HG03025 (cell line): ENCODE data around the gene FAM174B.

ENCODE experiments used
- ATAC-seq: cut with Tn5 transposase; IDR thresholded peaks from one replicate; pipeline ENCODE4 v1.9.1; 2021; ENCODE audit warnings: mild to moderate bottlenecking, moderate library complexity; ENCODE audit not compliant: unreplicated experiment, low FRiP score

The FAM174B gene

GRCh38 chr15:92645051-92645631, 10.4 kb downstream of the FAM174B start:
- no peak for ATAC-seq

GRCh38 chr15:92643849-92644815, 11.4 kb downstream of the FAM174B start:
- ATAC-seq, result no peak

- no peak for ATAC-seq
Observed at GRCh38 chr15:92638709-92639365, 16.7 kb downstream of the FAM174B start.

- no peak for ATAC-seq
Observed at GRCh38 chr15:92638291-92638708, 17.3 kb downstream of the FAM174B start.

- no peak for ATAC-seq
Observed at GRCh38 chr15:92637626-92638025, 17.9 kb downstream of the FAM174B start.

- no peak for ATAC-seq
Observed at GRCh38 chr15:92636908-92637481, 18.6 kb downstream of the FAM174B start.

GRCh38 chr15:92636401-92636907, 19.1 kb downstream of the FAM174B start:
- no peak for ATAC-seq

- no peak for ATAC-seq
Observed at GRCh38 chr15:92634671-92635201, 20.8 kb downstream of the FAM174B start.

GRCh38 chr15:92634060-92634459, 21.5 kb downstream of the FAM174B start:
- no peak for ATAC-seq

- ATAC-seq, result no peak
Observed at GRCh38 chr15:92633418-92633817, 22.2 kb downstream of the FAM174B start.

GRCh38 chr15:92633001-92633400, 22.6 kb downstream of the FAM174B start:
- ATAC-seq, result no peak

GRCh38 chr15:92631721-92632120, 23.9 kb downstream of the FAM174B start:
- ATAC-seq, result no peak

GRCh38 chr15:92629975-92630626, 25.5 kb downstream of the FAM174B start:
- ATAC-seq, result no peak

- no peak for ATAC-seq
Observed at GRCh38 chr15:92629276-92629974, 26.1 kb downstream of the FAM174B start.

GRCh38 chr15:92627014-92627413, 28.6 kb downstream of the FAM174B start:
- ATAC-seq, result no peak

- peak; percentile 67 for ATAC-seq
Observed at GRCh38 chr15:92625251-92625980, 30.2 kb downstream of the FAM174B start.

GRCh38 chr15:92624401-92624991, 31.1 kb downstream of the FAM174B start:
- ATAC-seq, result no peak

GRCh38 chr15:92623435-92623834, 32.1 kb downstream of the FAM174B start:
- no peak for ATAC-seq
